Keratinocyte (primary cell): ENCODE results near the gene ITPR2.

Source experiments
- CTCF ChIP-seq, 3 experiments: IDR thresholded peaks in 1 of 3; conservative IDR thresholded peaks in 1 of 3; optimal IDR thresholded peaks in 1 of 3; 2 replicates in 2 of 3; 3 replicates in 1 of 3; pipeline versions ENCODE3 to v1.5.1; 2011; ENCODE audit warnings: low read length in 3 of 3, mild to moderate bottlenecking in 3 of 3, moderate library complexity in 2 of 3, control low read depth in 1 of 3, inconsistent platforms in 1 of 3; ENCODE audit not compliant: insufficient read depth in 2 of 3; ENCODE audit errors: extremely low read depth in 1 of 3
- EZH2 ChIP-seq: IDR thresholded peaks from one replicate; pipeline ENCODE4 v1.6.1; 2012; ENCODE audit warnings: inconsistent platforms, mild to moderate bottlenecking, low read length, moderate library complexity

GRCh38 chr12:26705851-26706250, 127.1 kb downstream of the ITPR2 start:
- TF ChIP-seq EZH2 (no peak), CTCF (optimal IDR thresholded peaks at IDR 0.05 in 1 of 3, IDR thresholded peaks at IDR 0.05 in 1 of 3, conservative IDR thresholded peaks at IDR 0.05 in 1 of 3; ENCODE audit: extremely low read depth in 1 of 3, insufficient read depth in 2 of 3, low read length in 3 of 3) (no peak)
